ENCODE measurements around the gene TADA2B. TPM values are rescaled to one million over a fixed set of nuclear protein-coding genes. Genes with fewer than 3 reads are reported as not detected.

Gene TADA2B, protein sequence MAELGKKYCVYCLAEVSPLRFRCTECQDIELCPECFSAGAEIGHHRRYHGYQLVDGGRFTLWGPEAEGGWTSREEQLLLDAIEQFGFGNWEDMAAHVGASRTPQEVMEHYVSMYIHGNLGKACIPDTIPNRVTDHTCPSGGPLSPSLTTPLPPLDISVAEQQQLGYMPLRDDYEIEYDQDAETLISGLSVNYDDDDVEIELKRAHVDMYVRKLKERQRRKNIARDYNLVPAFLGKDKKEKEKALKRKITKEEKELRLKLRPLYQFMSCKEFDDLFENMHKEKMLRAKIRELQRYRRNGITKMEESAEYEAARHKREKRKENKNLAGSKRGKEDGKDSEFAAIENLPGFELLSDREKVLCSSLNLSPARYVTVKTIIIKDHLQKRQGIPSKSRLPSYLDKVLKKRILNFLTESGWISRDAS
- total RNA-seq, result 10.2 and 12.0 TPM in 2 replicates

DNA sequence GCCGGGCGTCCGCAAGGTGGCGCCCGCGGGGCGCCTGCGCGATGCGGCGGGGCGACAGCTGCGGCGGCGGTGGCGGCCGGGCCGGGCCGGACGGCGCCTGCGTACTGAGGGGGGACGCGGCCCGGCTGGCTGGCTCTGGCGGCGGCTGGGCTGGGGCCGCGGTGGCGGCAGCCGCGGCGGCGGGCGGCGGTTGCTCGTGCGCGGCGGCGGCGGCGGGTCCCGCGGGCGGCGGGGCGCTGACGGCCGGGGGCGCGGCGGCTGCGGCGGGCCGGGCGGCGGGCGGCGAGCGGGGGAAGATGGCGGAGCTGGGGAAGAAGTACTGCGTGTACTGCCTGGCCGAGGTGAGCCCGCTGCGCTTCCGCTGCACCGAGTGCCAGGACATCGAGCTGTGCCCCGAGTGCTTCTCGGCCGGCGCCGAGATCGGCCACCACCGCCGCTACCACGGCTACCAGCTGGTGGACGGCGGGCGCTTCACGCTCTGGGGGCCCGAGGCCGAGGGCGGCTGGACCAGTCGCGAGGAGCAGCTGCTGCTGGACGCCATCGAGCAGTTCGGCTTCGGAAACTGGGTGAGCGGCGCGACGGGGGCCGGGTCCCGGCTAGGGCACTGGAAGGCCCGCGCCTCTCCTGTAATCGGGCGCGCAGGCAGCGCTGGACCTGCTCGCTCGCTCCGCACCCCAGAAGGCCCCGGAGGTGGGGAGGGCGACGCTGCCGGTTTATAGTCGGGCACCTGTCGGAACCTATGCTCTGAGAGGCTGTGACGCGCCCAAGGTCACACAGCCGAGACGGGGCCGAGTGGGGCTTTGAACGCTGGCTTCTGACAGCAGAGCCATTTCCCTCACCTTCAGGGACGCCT lies at the start of gene TADA2B:
TADA2B (plus strand) TSS at position 89 of the 853 bp plus-strand sequence; CDS start at position 297, 208 bp downstream.
- no peak for DNase-seq (ENCODE audit: low read depth, low spot score)

DNA sequence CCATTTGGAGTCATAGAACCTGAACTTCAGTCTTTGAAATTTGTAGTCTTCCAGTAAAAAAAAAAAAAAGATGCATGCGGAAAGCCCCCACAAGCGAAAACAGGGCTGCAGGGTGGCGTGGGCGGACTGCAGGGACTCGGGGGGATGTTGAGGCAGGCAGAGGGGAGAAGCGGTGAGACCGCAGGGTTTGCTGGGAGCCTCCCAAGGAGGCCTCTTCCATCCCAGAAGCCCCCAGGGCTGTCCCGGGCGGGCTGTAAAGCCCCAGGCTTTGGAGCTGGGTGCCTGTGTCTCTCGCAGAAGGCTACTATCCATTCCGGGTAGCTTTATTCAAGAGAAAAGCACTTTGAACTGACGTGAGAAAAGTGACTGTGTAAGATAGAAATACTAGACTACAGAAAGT lies 46.7 kb upstream of the TADA2B start:
- no peak for DNase-seq (ENCODE audit: low read depth, low spot score)

DNA sequence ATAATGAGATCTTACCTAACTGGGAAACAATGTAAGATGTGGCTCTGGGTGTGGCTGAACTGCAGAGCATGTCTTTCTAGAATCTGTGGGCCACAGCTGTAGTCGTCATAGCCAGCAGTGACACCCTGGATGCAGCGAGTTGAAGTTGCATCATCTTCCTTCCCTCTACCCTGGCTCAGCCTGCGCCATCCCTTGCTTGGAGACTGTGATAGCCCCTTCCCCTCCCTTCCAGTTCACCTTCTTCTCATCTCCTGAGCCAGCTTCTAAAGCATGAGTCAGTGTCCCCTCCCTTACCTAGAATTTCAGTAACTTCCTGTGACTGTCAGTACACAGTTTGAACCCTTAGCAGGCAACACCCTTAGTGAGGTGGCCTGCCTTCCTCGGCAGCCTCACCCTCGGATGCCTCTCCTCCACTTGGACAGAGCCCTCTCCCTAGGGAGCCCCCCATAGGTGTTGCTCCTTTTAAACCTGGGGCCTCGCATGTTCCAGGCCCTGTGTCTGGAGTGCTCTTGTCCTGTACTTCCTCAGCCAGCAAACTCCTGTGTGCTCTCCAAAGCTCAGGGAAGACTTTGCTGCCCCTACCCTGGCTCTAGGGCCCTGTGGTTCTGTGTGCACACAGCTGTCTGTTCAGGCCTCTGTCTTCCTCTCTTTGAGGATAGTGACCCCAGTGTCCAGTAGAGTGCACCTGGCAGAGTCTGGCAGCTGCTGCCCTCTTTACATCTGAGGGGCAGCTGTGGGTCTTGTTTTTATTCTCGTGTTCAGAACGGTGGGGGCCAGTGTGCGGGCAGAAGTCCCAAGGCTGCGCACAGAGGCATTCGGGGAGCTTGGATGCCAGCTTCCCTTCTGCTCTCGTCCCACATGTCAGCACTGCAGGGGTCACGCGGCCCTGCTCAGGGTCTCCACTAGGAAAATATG lies 43.7 kb upstream of the TADA2B start:
- DNase-seq (ENCODE audit: low read depth, low spot score), result no peak

DNA sequence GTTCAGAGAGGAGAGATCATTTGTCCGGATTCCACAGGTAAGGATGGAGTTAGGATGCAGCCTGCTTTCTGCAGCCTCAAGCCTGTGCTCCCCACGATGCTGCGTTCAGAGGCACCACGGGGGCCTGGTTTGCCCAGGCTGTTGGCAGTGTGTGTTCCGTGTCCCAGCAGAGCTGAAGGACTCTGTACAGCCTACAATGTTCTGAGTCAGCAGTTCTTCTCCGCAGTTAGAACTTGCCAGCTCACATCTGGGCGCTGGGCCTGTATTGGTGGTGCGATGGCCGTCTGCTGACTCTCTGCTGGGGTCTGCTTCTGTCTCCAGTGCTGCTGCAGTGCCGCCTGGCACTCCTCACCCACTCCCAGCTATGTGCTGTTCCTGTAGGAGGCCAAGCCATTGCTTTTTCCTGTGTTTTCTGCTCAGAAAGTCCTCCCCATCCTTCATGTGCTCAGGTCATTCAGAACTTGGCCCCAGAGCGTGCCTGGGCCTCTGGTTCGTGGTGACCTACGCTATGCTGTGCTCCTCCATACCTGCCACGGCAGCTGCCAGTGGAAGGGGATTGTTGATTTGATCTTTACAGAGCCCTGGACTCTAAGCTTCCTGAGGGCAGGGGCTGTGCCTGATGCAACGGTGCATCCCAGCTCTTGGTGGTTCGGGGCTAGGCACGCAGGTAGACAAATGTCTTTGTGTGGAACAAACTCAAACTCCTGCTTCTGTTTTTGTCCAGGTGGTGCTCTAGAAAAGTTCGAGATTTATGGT lies 42.6 kb upstream of the TADA2B start:
- no peak for DNase-seq (ENCODE audit: low read depth, low spot score)

DNA sequence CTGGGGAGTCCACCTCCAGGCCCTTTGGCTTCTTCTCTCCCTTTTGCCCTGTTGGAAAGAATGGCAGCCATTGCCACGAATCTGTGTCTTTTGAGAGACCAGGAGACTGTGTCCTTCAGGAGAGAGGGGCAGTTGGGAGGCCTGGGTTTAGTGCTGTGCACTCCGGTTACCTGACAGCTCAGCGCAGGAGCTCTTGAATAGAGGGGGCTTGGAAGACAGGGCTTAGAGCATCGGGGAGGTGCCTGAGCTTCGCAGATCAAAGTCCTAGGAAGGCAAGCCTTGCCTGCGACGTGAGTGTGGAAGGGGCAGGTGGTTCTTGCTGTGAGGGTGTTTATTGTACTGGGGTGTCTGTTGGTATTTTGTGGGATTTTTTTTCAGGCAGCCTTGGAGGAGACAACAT lies 41.9 kb upstream of the TADA2B start:
- DNase-seq (ENCODE audit: low read depth, low spot score), result no peak

DNA sequence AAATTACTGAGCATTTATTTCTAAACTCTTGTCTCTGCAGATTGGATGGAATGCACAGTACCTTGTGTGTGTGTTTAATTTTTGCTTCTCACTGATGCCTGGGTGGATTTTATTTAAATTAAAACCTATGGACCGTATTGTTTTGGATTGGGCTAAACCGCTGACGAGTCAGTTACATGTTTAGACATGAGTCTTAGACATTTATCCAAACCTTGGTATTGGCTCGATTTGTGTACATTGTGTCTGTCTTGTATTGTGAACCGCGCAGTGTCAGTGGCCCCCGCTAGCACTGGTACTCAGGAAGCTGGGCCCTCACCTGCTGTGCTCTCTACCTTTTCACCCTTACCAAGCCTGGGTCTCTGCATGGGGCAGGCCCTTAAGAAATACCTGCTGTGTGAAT lies 40.8 kb upstream of the TADA2B start:
- no peak for DNase-seq (ENCODE audit: low read depth, low spot score)

DNA sequence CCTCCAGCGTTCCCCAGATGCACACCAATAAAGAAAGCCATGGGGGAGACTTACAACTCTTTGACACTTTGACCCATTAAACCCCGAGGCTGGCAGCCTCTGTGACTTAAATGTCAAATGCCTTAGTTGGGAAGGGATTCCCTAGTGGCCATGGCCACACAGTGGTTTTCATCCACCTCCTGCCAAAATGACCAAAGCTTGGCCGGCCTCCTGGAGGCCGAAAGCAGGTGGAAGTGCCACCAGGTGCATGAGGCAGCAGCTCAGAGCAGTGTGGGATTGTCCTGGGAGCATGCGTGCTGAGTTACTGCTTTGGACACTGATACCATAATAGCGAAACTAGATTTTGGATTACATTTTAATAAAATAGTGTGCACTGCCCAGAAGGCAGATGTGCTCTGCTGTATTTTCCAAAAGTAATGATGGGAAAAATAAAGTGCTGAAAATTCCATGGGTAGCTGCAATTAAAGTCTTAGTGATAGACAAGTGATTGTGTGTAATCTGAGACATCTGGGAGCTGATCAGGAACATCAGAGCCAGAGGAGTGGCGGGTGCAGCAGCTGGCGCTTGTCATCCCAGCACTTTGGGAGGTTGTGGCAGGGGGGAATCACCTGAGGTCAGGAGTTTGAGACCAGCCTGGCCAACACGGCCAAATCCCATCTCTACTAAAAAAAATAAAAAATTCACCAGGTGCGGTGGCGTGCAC lies 39.8 kb upstream of the TADA2B start:
- no peak for DNase-seq (ENCODE audit: low read depth, low spot score)

DNA sequence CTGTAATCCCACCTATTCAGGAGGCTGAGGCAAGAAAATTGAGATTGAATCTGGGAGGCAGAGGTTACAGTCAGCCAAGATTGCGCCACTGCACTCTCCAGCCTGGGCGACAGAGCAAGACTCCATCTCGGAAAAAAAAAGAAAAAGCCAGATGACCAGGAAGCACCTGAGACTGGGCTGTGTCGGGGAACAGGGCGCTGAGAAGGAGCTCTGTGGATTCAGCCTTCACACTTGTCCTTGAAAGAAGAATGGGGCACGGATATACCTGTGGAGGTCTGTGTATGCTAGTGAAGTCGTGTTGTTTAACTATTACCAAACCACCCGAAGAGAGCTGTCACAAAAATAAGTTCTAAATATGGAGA lies 39.3 kb upstream of the TADA2B start:
- DNase-seq (ENCODE audit: low read depth, low spot score), result no peak

DNA sequence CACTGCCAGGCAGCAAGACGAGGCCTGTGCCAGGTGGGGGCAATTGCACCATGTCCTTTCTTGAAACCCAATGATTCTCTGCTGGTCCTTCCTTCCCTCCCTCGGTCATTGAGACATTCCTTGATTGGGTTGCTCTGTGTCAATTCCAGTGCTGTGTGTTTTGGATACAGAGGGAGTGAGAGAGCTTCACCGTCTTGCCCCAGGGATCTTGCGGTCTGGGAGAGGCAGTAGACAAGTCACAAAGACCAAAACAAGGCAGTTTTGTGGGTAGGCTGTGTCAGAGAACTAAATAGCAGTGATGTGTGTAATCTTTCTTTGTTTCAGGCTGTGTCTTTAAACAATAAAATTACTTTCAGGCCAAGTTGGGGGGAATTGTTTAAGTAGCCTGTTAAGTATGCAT lies 38.8 kb upstream of the TADA2B start:
- no peak for DNase-seq (ENCODE audit: low read depth, low spot score)

DNA sequence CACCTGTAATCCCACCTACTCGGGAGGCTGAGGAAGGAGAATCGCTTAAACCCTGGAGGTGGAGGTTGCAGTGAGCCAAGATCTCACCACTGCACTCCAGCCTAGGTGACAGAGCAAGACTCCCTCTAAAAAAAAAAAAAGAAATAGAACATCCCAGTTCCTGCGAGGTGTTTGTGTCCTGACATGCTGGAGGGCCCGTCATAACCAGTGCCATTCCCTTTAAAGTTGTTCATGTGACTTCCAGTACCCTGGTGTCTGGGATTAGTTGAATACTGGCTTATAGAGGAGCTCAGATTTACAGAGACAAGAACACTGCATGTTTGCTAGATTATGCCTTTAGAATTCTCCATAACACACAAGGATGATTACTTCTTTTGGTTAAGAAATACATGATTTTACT lies 37.6 kb upstream of the TADA2B start:
- no peak for DNase-seq (ENCODE audit: low read depth, low spot score)

DNA sequence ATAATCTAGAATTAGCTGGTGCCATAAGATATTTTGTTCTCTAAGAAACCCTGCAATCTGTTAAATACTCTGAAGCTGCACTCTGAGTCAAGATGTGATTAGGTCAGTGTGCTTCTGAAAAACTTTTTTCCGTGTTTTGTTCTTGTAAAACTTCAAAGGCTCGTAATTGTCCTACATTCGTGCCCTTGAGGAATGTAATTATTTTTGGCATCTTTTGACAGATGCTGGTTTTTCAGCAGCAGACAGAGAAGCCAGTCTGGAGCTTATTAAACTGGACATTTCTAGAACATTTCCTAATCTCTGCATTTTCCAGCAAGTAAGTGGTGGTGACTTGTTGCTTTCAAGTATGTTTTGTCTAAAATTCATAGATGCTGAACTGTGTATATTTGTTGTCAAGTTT lies 36.8 kb upstream of the TADA2B start:
- no peak for DNase-seq (ENCODE audit: low read depth, low spot score)

DNA sequence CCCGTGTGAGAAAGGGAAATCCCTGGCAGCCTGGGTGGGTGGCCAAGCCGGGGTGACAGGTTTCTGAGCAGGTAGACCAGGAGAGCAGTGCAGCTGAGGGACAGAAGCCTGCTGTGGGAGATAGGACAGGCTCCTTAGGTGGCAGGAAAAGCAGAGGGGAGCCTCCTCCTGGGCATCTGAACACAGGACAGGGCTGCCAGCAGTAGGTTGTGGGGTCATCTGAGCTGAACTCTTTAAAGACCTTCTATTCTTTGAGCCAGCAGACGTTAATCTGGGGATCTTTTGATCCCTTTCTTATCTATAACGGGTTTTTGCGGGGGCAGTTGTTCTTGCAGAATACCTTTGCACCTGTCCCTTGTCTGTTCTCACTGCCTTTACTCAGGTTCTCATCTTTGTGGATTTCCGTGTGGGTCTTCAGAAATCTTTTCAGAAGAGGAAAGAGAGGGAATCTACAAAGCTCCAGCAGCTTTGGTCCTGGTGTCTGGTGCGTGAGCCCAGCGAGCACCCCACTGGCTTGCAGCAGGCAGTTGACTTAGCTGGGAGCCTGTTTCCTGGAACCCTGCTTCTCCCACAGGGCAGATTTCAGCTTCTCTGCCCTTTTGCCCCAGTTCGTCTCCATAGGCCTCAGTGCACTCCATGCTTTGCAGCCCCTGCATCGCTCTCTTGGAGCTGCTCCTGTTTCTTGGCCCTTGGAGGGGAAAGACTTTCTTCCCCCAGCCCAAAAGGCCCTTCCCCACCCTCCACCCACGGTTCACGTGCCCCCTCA lies 35.8 kb upstream of the TADA2B start:
- no peak for DNase-seq (ENCODE audit: low read depth, low spot score)

DNA sequence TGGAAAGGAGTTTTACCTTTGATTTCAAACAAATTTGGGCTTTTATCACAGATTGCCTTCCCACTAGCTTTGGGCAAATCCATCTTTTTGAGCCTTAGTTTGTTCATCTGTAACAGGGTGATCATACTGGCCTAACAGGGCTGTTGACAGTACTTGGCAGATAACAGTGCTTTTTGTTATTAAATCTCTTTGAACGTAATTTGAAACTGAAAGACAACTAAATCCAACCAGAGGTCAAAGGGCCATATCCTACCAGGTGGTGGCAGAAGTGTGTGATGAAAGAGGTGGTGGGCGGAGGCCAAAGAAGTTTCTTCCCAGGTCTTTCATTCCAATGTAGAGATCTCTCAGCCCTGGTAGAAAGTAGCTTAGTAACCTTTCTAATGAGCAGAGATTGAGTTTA lies 35.2 kb upstream of the TADA2B start:
- DNase-seq (ENCODE audit: low read depth, low spot score), result no peak

DNA sequence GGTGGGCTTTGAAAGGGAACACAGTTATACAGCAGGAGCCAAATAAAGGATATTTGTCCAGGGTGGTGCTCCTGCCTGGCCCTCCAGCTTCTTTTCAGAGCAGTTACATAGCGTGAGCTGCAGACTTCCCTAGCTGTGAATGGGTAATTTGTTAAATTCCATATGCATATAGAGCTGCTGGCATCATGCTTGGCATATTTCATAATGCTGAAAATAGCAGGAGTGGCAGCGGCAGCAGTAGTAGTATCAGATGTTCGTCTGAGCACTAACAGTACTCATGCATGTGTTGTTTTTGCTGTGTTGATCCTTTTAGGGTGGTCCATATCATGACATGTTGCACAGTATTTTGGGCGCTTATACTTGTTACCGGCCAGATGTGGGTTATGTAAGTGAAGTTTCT lies 33.6 kb upstream of the TADA2B start:
- DNase-seq (ENCODE audit: low read depth, low spot score), result no peak

DNA sequence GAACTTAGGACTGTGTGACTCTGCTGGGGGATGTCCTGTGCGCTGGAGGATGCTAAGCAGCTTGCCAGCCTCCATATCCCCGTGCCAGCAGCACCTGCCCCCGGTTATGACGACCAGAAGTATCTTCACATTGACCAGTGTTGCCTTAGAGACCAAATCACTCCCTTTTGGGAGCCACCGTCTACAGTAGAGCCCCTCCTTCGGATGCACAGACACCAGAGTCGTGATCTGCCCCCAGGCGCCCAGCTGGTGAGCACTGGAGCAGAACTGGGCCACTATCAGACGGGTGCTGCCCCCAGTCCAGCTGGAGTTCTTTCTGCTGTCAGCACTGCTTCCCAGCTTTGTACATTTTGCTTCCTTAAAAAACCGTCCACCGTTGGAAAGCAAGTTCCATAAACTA lies 30.0 kb upstream of the TADA2B start:
- DNase-seq (ENCODE audit: low read depth, low spot score), result no peak

DNA sequence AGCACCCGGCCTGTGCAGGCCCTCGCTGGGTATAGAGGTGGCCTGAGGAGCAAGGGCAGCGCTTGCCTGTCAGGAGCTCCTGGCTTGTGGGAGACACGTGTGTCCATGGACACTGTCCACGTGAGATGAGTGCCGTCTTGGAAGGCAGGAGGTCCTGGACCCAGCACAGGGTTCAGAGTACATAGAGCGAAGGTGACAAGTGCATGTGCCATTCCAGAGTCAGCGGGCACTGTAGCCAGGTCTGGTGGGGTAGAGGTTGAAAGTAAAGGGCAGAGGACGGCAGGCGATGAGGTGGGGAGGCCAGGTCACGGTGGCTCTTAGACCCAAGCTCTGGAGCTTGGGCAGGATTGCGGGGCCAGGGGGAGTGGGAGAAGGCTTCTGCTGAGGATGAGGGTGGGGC lies 28.4 kb upstream of the TADA2B start:
- no peak for DNase-seq (ENCODE audit: low read depth, low spot score)

DNA sequence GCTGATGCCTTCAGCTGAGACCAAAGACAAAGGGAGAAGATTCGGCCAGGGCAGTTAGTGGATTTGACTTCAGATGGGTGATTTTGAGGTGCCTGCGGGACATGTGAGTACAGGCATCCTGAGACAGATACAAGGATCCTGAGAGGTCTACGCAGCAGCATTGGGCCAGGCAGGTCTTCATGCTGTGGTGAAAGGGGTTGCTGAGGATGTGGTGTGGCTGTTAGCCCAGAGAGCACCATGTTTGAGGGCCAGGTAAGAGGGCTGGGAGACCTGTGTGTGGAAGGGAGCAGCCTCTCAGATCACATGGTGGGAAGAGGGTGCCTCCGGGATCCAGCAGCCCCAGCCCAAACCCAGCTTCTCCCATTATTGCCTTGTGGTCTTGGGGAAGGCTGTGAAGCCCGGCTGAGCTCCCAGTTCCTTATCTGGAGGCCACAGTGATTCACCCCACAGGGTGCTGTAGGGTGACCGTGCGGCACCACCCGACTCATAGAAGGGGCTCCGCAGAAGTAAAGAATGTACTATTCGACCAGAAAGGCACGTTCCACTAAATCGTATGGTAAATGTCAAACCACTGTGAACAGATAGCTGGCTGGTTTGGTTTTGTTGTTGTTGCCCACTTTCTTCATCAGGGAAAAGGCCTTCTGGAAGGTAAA lies 27.7 kb upstream of the TADA2B start:
- no peak for DNase-seq (ENCODE audit: low read depth, low spot score)

DNA sequence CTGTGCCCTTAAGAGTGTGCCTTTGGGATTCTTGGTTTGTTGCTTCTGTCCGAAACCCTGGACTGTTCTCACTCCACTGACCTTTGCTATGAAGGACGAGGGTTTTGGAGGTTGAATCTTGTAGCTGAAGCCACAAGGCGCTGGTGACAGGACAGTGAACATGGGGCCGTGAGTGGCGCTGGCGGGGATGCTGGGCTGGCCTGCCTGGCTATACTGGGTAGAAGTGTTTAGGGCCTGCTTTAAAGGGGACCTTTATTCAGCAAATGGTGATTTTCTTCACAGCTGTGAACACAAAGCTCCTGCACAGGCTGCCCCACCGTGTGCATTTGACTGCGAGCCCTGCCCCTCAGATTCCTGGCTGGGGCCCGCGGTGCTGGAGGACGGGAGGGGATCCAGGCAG lies 27.1 kb upstream of the TADA2B start:
- DNase-seq (ENCODE audit: low read depth, low spot score), result no peak

DNA sequence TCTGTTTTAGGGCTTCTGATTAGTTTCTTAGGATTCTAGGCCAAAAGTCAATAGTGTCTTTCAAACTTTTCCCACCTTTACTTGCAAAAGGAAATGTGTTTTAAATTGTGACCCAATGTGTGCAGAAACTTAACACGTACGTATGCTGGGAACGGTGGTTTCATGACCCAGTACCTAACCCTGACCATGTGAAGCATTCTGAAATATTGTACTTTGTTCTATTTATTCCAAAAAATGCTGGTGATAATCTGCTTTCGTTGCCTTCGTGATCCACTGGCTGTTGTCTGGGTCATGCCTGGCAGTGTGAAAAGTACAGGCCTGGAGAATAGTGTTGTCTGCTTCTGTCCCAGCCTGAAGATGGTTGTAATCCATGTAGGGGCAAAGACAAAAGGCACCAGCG lies 26.7 kb upstream of the TADA2B start:
- DNase-seq (ENCODE audit: low read depth, low spot score), result no peak
